NCI-H460 (cell line): Measurements from ENCODE around the gene NCS1. TPM values are rescaled to one million over a fixed set of nuclear protein-coding genes. Genes with fewer than 3 reads are reported as not detected.

Source experiments
- DNase-seq: peaks from one replicate; pipeline ENCODE4 v3.0.0-alpha.2; 2016; ENCODE audit warnings: low read depth; ENCODE audit errors: extremely low read depth
- total RNA-seq: library from RNA; depleted of rRNA; stranded (reverse); fragments of >200 nt; shearing (Covaris generic); gene quantifications from 2 replicates; pipeline ENCODE4 v1.2.3, GENCODE V29; 2014; rRNA removed

Gene NCS1
- total RNA-seq, 1 experiment from 2014 or later, result 42.3 TPM

DNA sequence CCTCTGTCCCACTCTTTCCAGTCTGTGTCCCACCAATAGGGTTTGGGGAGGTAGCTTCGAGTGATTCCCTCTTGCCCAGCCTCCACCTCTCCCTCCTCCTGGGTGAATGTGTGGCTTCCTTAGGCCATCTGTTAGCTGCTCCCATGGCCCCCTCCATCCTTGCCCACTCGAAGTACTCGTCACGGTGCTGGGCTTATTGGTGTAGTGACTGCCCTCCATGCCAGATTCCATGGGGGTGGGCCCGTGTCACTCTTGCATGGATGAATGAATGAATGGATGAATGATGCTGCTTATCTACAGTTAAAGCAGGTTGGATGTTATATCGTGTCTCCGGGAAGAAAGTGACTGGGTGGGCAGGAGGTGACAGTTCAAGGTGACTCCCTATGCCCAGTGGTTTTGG, 112.5 kb downstream of the NCS1 start:
- no peak for DNase-seq

DNA sequence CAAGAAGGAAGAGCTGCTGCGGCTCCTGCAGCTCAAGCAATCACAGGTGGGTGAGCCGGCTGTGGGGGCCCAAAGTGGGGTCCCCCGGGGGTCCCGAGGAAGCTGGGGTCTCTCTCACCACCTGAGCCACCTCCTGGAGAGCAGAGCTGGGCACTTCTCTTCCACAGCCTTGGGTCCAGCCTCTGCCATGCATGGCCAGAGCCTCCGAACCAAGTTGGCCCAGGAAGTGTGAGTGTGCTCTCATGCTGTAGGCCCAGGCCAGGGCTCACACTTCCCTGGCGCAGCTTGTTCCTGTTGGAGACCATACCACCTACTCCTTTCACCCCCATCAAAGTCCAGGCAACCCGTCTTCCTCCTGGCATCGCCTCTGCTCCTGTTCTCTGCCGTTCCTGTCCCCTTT, 113.1 kb downstream of the NCS1 start:
- DNase-seq, result no peak

DNA sequence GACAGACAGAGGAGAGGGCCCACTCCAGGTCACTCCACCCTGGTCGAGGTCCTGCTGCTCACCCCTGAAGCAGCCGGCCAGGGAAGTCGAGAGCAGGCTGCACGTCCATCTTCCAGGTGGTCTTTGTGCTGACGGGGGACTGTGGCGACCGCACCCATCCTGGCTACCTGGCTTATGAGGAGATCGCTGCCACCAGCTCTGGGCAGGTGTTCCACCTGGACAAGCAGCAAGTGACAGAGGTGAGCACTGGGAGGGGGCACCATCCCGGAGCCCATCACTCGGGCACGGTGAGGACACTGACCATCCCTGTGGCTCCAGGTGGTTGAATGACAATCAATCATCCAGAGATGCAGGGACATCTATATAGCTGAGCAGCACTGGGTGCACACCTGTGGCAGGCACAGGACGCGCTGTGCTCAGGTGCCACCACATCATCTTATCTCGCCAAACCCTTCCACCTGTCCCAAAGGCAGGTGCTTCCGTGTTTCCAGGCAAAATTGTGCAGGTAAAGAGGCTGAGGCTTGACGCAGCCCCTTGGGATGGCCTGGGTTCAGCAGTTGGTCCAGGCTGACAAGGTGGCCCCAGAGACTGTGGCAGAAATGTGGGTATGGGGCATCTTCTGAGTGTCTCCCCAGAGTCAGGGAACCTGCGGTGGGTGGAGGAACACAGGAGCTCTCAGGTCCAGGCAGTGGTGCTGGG, 114.0 kb downstream of the NCS1 start:
- no peak for DNase-seq

Other genes with a start within 250 kb of the NCS1 start
- gene FNBP1, start 129.2 kb upstream of the NCS1 start, total RNA-seq, result 33.1 and 39.1 TPM in 2 replicates
- gene GPR107, start 118.5 kb upstream of the NCS1 start, total RNA-seq, result 20.6 and 35.8 TPM in 2 replicates
- gene HMCN2, start 93.4 kb downstream of the NCS1 start, total RNA-seq, result 0.20 and 0.38 TPM in 2 replicates